Smooth muscle cell (in vitro differentiated cells): ENCODE data around the gene AFAP1L1. TPM values are rescaled to one million over a fixed set of nuclear protein-coding genes. Genes with fewer than 3 reads are reported as not detected.

Experiments
- DNase-seq: peaks from one replicate; lab custom pipeline; 2025; ENCODE audit not compliant: unreplicated experiment; lab: John Stamatoyannopoulos, UW
- H2AFZ ChIP-seq: fragments of 200-600 bp; sonication (generic); 2 replicates; pipeline ENCODE4 v1.6.0; 2016; ENCODE audit warnings: antibody characterized with exemption, low read depth, mild to moderate bottlenecking
- H3F3A ChIP-seq: fragments of 200-600 bp; sonication (generic); 2 replicates; pipeline ENCODE4 v1.6.0; 2017; ENCODE audit warnings: antibody characterized with exemption, low read depth
- H3K27ac ChIP-seq: fragments of 200-600 bp; sonication (generic); 2 replicates; pipeline ENCODE4 v1.5.1; 2016; ENCODE audit warnings: low read depth, mild to moderate bottlenecking
- H3K27me3 ChIP-seq: fragments of 200-600 bp; sonication (generic); 2 replicates; pipeline ENCODE4 v1.6.1; 2016; ENCODE audit warnings: low read depth, mild to moderate bottlenecking
- H3K36me3 ChIP-seq: fragments of 200-600 bp; sonication (generic); 2 replicates; pipeline ENCODE4 v1.5.1; 2016; ENCODE audit warnings: low read depth
- H3K4me1 ChIP-seq: fragments of 200-600 bp; sonication (generic); 2 replicates; pipeline ENCODE4 v1.5.1; 2016; ENCODE audit warnings: low read depth
- H3K4me2 ChIP-seq: fragments of 200-600 bp; sonication (generic); 2 replicates; pipeline ENCODE4 v1.6.0; 2016; ENCODE audit warnings: mild to moderate bottlenecking
- H3K4me3 ChIP-seq: fragments of 200-600 bp; sonication (generic); 2 replicates; pipeline ENCODE4 v1.5.1; 2016; ENCODE audit warnings: mild to moderate bottlenecking
- H3K79me2 ChIP-seq: fragments of 200-600 bp; sonication (generic); 2 replicates; pipeline ENCODE4 v1.6.0; 2016; ENCODE audit warnings: low read depth, mild to moderate bottlenecking
- H3K9ac ChIP-seq: fragments of 200-600 bp; sonication (generic); 2 replicates; pipeline ENCODE4 v1.6.0; 2016; ENCODE audit warnings: low read depth
- H3K9me3 ChIP-seq: fragments of 200-600 bp; sonication (generic); replicated peaks from 2 replicates; pipeline ENCODE4 v1.5.1; 2016; ENCODE audit warnings: low read depth
- H4K20me1 ChIP-seq: fragments of 200-600 bp; sonication (generic); 2 replicates; pipeline ENCODE4 v1.6.0; 2016; ENCODE audit warnings: low read depth
- CTCF ChIP-seq: fragments of 200-600 bp; sonication (generic); IDR thresholded peaks from 2 replicates; pipeline ENCODE4 v1.5.1; 2017; ENCODE audit warnings: borderline replicate concordance, mild to moderate bottlenecking, antibody characterized with exemption; ENCODE audit not compliant: insufficient read depth, poor library complexity, severe bottlenecking
- WGBS: methylation state at CpG from one replicate; pipeline ENCODE4 v1.1.7; 2016; ENCODE audit warnings: low lambda C conversion rate; 5-methylcytosine and 5-hydroxymethylcytosine counted together
- polyA plus RNA-seq: library from polyadenylated mRNA; unstranded; fragments of >200 nt; fragmentation: Nextera tagmentation; extraction: Ambion mirVana; gene quantifications from 2 replicates; pipeline ENCODE4 v1.2.1, GENCODE V29; 2016
- total RNA-seq: library from RNA; depleted of rRNA; stranded (reverse); fragments of >200 nt; gene quantifications from 2 replicates; pipeline ENCODE4 v1.2.3, GENCODE V29; 2014

The AFAP1L1 gene
- total RNA-seq (2.3 and 2.4 TPM in 2 replicates), polyA plus RNA-seq (0.59 and 4.5 TPM in 2 replicates)

GRCh38 chr5:149271716-149272563 lies at the start of gene AFAP1L1:
Gene AFAP1L1 (plus strand): TSS chr5:149271859. CDS start chr5:149271969, 110 bp downstream.
- H3F3A ChIP-seq, result peaks cover 5% of the 10 kb centered on the region
- no peak within 1 kb of the TSS for H3K9ac ChIP-seq
- H3K27me3 ChIP-seq, result peaks cover 27% of the 10 kb centered on the region
- no peaks in the 10 kb centered on the region for H3K79me2 ChIP-seq
- no peak within 1 kb of the TSS for H3K27ac ChIP-seq
- H3K4me3 ChIP-seq, result peak within 1 kb of the TSS; percentile 69
- H3K36me3 ChIP-seq, result no peaks in the 10 kb centered on the region
- TF ChIP-seq CTCF, result no peak
- DNase-seq, result no peak
- under 1% methylated on average over 26 of the region's 81 CpGs for WGBS
- H3K4me2 ChIP-seq, result peak within 1 kb of the TSS; percentile 95
- H4K20me1 ChIP-seq, result no peaks in the 10 kb centered on the region
- H2AFZ ChIP-seq, result peak within 1 kb of the TSS; percentile 95
- H3K9me3 ChIP-seq, result no peaks in the 10 kb centered on the region
- H3K4me1 ChIP-seq, result peaks cover 9% of the 10 kb centered on the region

GRCh38 chr5:149223081-149223848 lies 48.4 kb upstream of the AFAP1L1 start:
- TF ChIP-seq CTCF, result no peak
- no peaks in the 10 kb centered on the region for H3K27me3 ChIP-seq
- H3F3A ChIP-seq, result no peaks in the 10 kb centered on the region
- H2AFZ ChIP-seq, result no peak overlapping the region
- WGBS, result 92% methylated on average over 11 of the region's 11 CpGs
- no peak overlapping the region for H3K27ac ChIP-seq
- H3K9me3 ChIP-seq, result no peaks in the 10 kb centered on the region
- H4K20me1 ChIP-seq, result no peaks in the 10 kb centered on the region
- H3K4me2 ChIP-seq, result no peak overlapping the region
- no peaks in the 10 kb centered on the region for H3K36me3 ChIP-seq
- no peak overlapping the region for H3K4me3 ChIP-seq
- no peaks in the 10 kb centered on the region for H3K79me2 ChIP-seq
- no peaks in the 10 kb centered on the region for H3K4me1 ChIP-seq
- H3K9ac ChIP-seq, result no peak overlapping the region
- no peak for DNase-seq

- no peak overlapping the region for H2AFZ ChIP-seq
- TF ChIP-seq CTCF, result no peak
- H3K36me3 ChIP-seq, result no peaks in the 10 kb centered on the region
- no peak overlapping the region for H3K27ac ChIP-seq
- H3K9me3 ChIP-seq, result no peaks in the 10 kb centered on the region
- no peak overlapping the region for H3K4me2 ChIP-seq
- 91% methylated on average over 5 of the region's 5 CpGs for WGBS
- no peaks in the 10 kb centered on the region for H3K79me2 ChIP-seq
- H3K4me3 ChIP-seq, result no peak overlapping the region
- H4K20me1 ChIP-seq, result no peaks in the 10 kb centered on the region
- DNase-seq, result no peak
- no peak overlapping the region for H3K9ac ChIP-seq
- H3K27me3 ChIP-seq, result no peaks in the 10 kb centered on the region
- no peaks in the 10 kb centered on the region for H3F3A ChIP-seq
- H3K4me1 ChIP-seq, result no peaks in the 10 kb centered on the region
Observed at GRCh38 chr5:149224282-149224681, 47.4 kb upstream of the AFAP1L1 start.
